B cell (primary cell): ENCODE measurements around the gene SIRT3. TPM values are rescaled to one million over a fixed set of nuclear protein-coding genes. Genes with fewer than 3 reads are reported as not detected.
A peak's percentile ranks its signal among the peaks of the same experiment; 100 is the strongest.

Source experiments
- ATAC-seq: fragments of 200-7000 bp; cut with Tn5 transposase; one replicate; pipeline ENCODE4 v1.10.0; 2021; ENCODE audit warnings: low read depth, mild to moderate bottlenecking, moderate number of reproducible peaks, moderate library complexity
- CTCF ChIA-PET: fragments of 350-600 bp; sonication (Branson Sonifier 250); formaldehyde crosslinking; loops from one replicate; lab custom pipeline; 2021; ENCODE audit warnings: antibody characterized with exemption, inconsistent platforms; lab: Charles Lee
- POLR2A ChIA-PET: fragments of 350-600 bp; sonication (Branson Sonifier 250); formaldehyde crosslinking; loops from one replicate; lab custom pipeline; 2021; ENCODE audit warnings: antibody characterized with exemption; lab: Charles Lee
- DNase-seq: peaks from one replicate; pipeline ENCODE4 v3.0.0; 2013
- H2AFZ ChIP-seq: 2 replicates; pipeline ENCODE4 v1.6.1; 2012; ENCODE audit warnings: mild to moderate bottlenecking, low read depth, low read length; ENCODE audit not compliant: insufficient read depth, poor library complexity, severe bottlenecking
- H3K27ac ChIP-seq, 2 donors: 1 replicate in 1 of 2; 2 replicates in 1 of 2; pipeline ENCODE4 v1.5.1; 2012 to 2013; ENCODE audit warnings: low read length in 2 of 2, mild to moderate bottlenecking in 2 of 2, moderate library complexity in 1 of 2
- H3K27me3 ChIP-seq, 4 experiments: fragments of 200-600 bp in 1 of 4; sonication (generic) in 1 of 4; replicated peaks in 1 of 4; 1 replicate in 2 of 4; 2 replicates in 2 of 4; pipeline versions ENCODE4 v1.6.1 to v1.7.0; 2013 to 2016; ENCODE audit warnings: low read length in 3 of 4, mild to moderate bottlenecking in 2 of 4, mixed read lengths in 1 of 4, moderate library complexity in 1 of 4; ENCODE audit not compliant: insufficient read depth in 4 of 4, control insufficient read depth in 3 of 4; ENCODE audit errors: control extremely low read depth in 1 of 4
- H3K36me3 ChIP-seq, 2 experiments: replicated peaks in 1 of 2; 1 replicate in 1 of 2; 2 replicates in 1 of 2; pipeline versions ENCODE4 v1.6.1 to v1.7.1; 2013; ENCODE audit warnings: low read length in 1 of 2; ENCODE audit not compliant: insufficient read depth in 2 of 2, control insufficient read depth in 1 of 2; ENCODE audit errors: control extremely low read depth in 1 of 2, extremely low read depth in 1 of 2
- H3K4me1 ChIP-seq, 2 donors: fragments of 200-600 bp in 1 of 2; sonication (generic) in 1 of 2; 1 replicate in 1 of 2; 2 replicates in 1 of 2; pipeline versions ENCODE4 v1.5.1 to v1.6.1; 2013 to 2017; ENCODE audit warnings: low read length in 2 of 2; ENCODE audit not compliant: control insufficient read depth in 2 of 2, insufficient read depth in 2 of 2
- H3K4me2 ChIP-seq: replicated peaks from 2 replicates; pipeline ENCODE3; 2012; ENCODE audit warnings: mild to moderate bottlenecking, low read depth, low read length; ENCODE audit not compliant: poor library complexity, severe bottlenecking
- H3K4me3 ChIP-seq, 5 experiments: fragments of 200-600 bp in 1 of 5; sonication (generic) in 1 of 5; 1 replicate in 3 of 5; 2 replicates in 2 of 5; pipeline versions ENCODE4 v1.5.1 to v1.7.0; 2011 to 2016; ENCODE audit warnings: low read length in 4 of 5, mild to moderate bottlenecking in 4 of 5, low read depth in 2 of 5, control low read depth in 1 of 5, moderate library complexity in 1 of 5; ENCODE audit not compliant: insufficient read depth in 1 of 5; ENCODE audit errors: control extremely low read depth in 1 of 5, extremely low read depth in 1 of 5
- H3K79me2 ChIP-seq: fragments of 200-600 bp; sonication (generic); one replicate; pipeline ENCODE4 v1.6.0; 2016; ENCODE audit warnings: low read length; ENCODE audit not compliant: control insufficient read depth, insufficient read depth
- H3K9ac ChIP-seq: fragments of 200-600 bp; sonication (generic); 2 replicates; pipeline ENCODE4 v1.6.1; 2017; ENCODE audit warnings: mild to moderate bottlenecking, low read length, moderate library complexity
- H3K9me3 ChIP-seq, 3 donors: one replicate each; pipeline versions ENCODE4 v1.6.1 to v1.7.1; 2013; ENCODE audit warnings: low read length in 2 of 3; ENCODE audit not compliant: control insufficient read depth in 2 of 3, insufficient read depth in 1 of 3; ENCODE audit errors: control extremely low read depth in 1 of 3
- H4K20me1 ChIP-seq: 2 replicates; pipeline ENCODE4 v1.6.0; 2012; ENCODE audit warnings: mild to moderate bottlenecking, low read length; ENCODE audit not compliant: insufficient read depth, control insufficient read depth, poor library complexity, severe bottlenecking
- H3K27ac Mint-ChIP-seq: one replicate; pipeline ENCODE4 v1.8.0; 2021; ENCODE audit warnings: mixed read lengths
- H3K27me3 Mint-ChIP-seq: one replicate; pipeline ENCODE4 v1.8.0; 2021; ENCODE audit warnings: mixed read lengths
- H3K4me1 Mint-ChIP-seq: one replicate; pipeline ENCODE4 v1.8.0; 2021; ENCODE audit warnings: mixed read lengths
- H3K4me3 Mint-ChIP-seq: one replicate; pipeline ENCODE4 v1.8.0; 2021; ENCODE audit warnings: mixed read lengths
- H3K9me3 Mint-ChIP-seq: one replicate; pipeline ENCODE4 v1.8.0; 2022; ENCODE audit warnings: mixed read lengths; ENCODE audit not compliant: insufficient read depth
- EZH2 ChIP-seq: IDR thresholded peaks from 2 replicates; pipeline ENCODE4 v1.6.1; 2012; ENCODE audit warnings: borderline replicate concordance, low read depth, mild to moderate bottlenecking, moderate library complexity, low read length; ENCODE audit not compliant: insufficient read depth, poor library complexity, severe bottlenecking
- WGBS: methylation state at CpG from one replicate; pipeline ENCODE4 v1.1.5; 2013; ENCODE audit warnings: missing lambda C conversion rate; ENCODE audit not compliant: insufficient coverage; 5-methylcytosine and 5-hydroxymethylcytosine counted together
- intact Hi-C: fragments of 100-400 bp; cut with micrococcal nuclease; formaldehyde crosslinking; loops from one replicate; pipeline ENCODE4 v1.10.0; 2022
- polyA plus RNA-seq: library from polyadenylated mRNA; depleted of rRNA; stranded (reverse); fragments of >200 nt; gene quantifications from 2 replicates; pipeline ENCODE4 v1.2.3, GENCODE V29; 2012
- total RNA-seq, 2 donors: library from RNA; stranded (reverse); fragments of 120-200 nt in 1 of 2; gene quantifications; 1 replicate in 1 of 2; 2 replicates in 1 of 2; pipeline versions ENCODE4 v1.2.3 to v1.2.4, GENCODE V29; 2013 to 2022
- TF ChIP-seq, protein P1 (sequence below): fragments of 200-600 bp; IDR thresholded peaks from one replicate; pipeline ENCODE4 v1.8.0; 2022; ENCODE audit warnings: antibody characterized with exemption, mild to moderate bottlenecking

Gene SIRT3
- total and polyA plus RNA-seq, 2 donors (not counting 1 experiment from before 2014, with no cell fraction given): 22.9 to 27.9 TPM

DNA sequence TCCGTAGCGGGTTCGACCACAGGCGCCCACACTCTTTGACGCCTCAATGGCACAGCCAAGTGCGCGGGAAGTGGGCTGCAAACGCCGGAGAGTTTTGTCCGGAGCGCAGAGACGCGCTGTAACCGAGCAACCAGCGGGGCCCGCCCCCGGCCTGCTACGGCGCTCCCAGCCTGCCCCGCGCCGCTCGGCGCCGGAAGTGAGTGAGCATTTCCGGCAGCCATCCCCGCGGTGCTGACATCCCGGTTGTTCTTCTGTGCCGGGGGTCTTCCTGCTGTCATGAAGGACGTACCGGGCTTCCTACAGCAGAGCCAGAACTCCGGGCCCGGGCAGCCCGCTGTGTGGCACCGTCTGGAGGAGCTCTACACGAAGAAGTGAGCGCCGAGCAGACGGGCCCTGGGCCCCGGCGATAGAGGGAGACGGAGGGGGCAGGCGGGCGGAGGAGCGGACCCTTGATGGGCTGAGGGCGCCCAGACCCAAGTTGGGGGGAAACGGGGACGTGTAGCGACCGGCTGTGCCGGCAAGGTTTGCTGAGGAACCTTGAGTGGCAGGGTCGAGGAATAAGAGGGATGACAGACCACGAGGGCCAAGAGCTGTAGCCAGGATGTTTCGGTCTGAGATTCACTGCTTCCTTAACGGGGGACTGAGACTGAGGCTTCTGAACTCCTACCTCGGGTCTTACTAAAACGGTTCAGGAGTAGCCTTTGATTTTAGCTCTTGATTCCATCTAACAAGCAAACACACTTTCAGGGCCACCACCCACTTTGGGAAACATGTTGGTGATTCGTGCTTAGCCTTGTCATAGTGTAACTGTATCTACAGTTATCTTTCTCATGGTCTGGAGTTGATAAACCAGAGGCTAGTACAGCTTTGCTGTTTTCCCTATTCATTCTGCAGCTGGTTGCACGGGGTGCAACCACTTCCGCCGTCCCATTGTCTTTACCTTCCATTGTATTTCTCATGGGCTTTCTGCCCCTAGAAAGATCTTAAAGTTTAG is 929 bp upstream of the SIRT3 start, which contains the start of gene PSMD13:
Gene PSMD13 (plus strand): TSS at position 203 of the 994 bp plus-strand sequence. CDS start 74 bp downstream, at position 277.
- Histone ChIP-seq H3K4me2 (peak within 1 kb of the TSS; percentile 89), H4K20me1 (peaks cover 26% of the 10 kb centered on the region), H3K4me1 (peaks cover 18 to 22% of the 10 kb centered on the region in 2 donors), H3K9ac (peak within 1 kb of the TSS; percentile 95), H3K4me3 (peak within 1 kb of the TSS; percentile 89 to 98 (median 95)), H3K9me3 (no peaks in the 10 kb centered on the region), H3K27ac (peak within 1 kb of the TSS; percentile 94 to 99), H3K27me3 (no peaks in the 10 kb centered on the region), H3K36me3 (peaks cover 4 to 30% of the 10 kb centered on the region in 2 experiments), H2AFZ (peak within 1 kb of the TSS; percentile 92), H3K79me2 (peaks cover 57% of the 10 kb centered on the region)
- ATAC-seq (peak; percentile 77), DNase-seq (peak; percentile 91)
- TF ChIP-seq EZH2: no peak
- TF ChIP-seq, protein P1, sequence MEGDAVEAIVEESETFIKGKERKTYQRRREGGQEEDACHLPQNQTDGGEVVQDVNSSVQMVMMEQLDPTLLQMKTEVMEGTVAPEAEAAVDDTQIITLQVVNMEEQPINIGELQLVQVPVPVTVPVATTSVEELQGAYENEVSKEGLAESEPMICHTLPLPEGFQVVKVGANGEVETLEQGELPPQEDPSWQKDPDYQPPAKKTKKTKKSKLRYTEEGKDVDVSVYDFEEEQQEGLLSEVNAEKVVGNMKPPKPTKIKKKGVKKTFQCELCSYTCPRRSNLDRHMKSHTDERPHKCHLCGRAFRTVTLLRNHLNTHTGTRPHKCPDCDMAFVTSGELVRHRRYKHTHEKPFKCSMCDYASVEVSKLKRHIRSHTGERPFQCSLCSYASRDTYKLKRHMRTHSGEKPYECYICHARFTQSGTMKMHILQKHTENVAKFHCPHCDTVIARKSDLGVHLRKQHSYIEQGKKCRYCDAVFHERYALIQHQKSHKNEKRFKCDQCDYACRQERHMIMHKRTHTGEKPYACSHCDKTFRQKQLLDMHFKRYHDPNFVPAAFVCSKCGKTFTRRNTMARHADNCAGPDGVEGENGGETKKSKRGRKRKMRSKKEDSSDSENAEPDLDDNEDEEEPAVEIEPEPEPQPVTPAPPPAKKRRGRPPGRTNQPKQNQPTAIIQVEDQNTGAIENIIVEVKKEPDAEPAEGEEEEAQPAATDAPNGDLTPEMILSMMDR: no peak
- Mint-ChIP-seq H3K4me3 (peak within 1 kb of the TSS; percentile 99), H3K27me3 (no peaks in the 10 kb centered on the region), H3K27ac (peak within 1 kb of the TSS; percentile 100), H3K4me1 (peaks cover 38% of the 10 kb centered on the region), H3K9me3 (no peaks in the 10 kb centered on the region)
- CTCF ChIA-PET: interaction anchor here (0.6 to 3.8 kb wide), 10 partner anchors 10 to 269 kb away, joined by 3 to 29 read pairs (median 3); partner anchors contain the start of genes BET1L, NLRP6, RIC8A and RNH1
- intact Hi-C loops: loop anchor here (1.0 to 5.0 kb wide), 5 partner anchors 30 to 269 kb away; partner anchors contain the start of genes BET1L, PGGHG, PTDSS2 and RIC8A
- POLR2A ChIA-PET: interaction anchor here (0.5 to 3.4 kb wide), 7 partner anchors 13 to 118 kb away, joined by 3 to 25 read pairs (median 4); partner anchors contain the start of genes BET1L and RIC8A
- under 1% methylated on average over 56 of the region's 62 CpGs for WGBS
